Limb (tissue), 2 donors: ENCODE measurements around the gene S100PBP.
A peak's percentile ranks its signal among the peaks of the same experiment; 100 is the strongest.

Experiments
- DNase-seq, 2 donors: peaks; one replicate each; pipeline ENCODE4 v3.0.0-alpha.2; 2016; ENCODE audit errors: extremely low spot score in 2 of 2

S100PBP gene

DNA sequence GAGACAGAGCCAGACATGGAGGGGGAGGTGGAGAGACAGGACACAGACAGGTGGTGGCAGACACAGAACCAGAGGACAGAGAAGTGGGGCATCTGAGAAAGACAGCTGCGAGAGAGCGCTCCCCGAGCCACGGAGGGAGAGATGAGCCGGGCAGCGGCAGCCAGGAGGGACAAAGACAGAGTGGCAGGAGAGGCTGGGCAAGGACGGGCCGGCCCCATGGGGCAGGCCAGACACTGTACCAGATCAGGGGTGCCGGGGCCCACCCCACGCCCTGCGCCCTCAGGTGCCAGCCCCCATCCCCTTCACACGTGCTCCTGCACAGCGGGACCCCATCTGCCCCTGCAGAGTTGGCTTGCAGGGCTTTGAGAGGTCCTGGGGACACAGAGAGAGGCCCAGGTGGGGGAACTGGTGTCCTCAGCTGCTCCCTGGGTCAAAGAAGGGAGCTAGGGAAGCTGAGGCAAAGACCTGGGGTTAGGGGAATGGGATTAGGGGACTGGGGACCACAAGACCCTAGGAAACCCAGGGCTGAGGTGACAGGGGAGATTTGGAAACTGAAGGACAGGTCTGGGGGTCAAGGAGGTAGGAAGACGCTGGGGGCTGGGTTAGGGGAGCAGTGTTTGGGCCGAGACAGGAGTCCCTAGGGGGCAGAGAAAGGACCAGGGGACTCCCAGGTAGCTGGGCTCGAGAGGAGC is 52.6 kb downstream of the S100PBP start:
- DNase-seq: no peak

DNA sequence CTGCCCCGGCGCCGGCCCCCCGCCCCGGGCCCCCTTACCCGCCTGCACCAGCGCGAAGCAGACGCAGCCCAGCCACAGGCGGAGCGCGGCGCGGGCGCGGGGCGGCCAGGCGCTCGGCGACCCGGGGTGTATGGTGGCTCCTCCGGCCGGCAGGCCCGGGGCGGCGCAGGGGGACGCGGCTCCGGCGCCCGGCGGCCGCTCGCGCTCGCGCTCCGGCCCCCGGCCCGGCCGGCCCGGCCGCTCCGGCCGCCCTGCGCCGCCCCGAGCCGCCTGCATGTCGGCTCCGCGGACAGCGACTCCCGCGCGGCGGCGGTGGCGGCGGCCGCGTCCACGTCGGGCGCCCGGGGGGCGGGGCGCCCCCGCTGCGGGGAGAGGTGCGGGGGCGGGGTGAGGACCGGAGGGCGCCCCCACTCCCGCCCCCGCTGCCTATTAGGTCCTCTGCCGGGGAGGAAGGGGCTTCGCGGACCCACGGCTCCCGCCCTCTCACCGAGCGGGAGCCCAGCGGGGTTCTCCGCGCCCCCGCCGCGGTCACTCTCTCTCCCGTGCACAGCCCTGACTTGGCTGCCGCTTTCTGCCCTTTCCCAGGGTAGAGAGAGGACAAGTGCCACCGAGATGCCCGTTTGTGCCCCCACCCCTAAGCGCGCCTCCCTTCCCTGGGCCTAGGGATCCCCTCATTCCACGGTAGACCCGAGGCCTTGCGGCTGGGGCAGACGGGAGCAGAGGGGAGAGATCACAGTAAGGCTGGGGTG is 53.3 kb downstream of the S100PBP start, which contains the start of gene FNDC5:
TSS of gene FNDC5 (minus strand) at position 298 of the 749 bp plus-strand sequence.
- peak; percentile 39 to 81 for DNase-seq

DNA sequence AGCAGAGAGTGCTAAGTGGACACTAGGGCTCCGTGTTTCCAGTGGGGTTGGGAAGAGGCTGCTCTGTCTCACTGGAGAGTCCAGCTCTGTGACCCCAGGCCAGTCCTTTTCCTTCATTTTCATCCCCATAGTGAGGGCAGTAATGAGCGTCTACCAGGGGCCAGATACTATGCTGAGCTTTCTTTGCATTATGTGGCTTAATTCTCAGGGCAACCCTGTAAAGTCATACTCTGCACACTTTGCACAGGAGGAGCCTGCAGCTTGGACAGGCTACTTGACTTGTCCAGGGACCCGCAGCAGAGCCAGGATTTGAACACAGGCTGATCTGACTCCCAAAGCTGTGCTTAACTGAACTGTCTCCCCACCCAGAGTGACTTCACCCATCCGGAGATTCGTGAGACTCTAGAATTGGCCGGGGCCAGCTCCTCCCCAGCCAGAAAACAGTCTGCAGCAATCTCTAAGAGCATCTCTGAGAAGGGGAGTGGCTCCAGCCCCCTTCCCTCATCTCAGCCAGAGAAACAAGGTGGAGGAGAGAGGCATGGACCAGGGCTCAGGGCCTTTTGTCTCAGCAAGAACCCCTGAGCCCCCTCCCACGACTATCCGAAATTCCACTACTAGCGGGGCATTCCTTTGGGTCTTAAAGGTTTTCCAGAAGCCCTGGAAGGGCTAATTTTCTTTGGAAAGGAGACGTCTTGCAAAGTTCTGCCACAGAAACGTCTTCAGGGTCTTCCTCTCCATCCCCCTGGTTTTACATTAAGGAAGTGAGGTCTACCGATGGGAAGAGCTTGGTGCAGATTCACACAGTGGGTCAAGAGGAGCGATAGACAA is 54.1 kb downstream of the S100PBP start:
- peak; percentile 44 to 51 for DNase-seq

DNA sequence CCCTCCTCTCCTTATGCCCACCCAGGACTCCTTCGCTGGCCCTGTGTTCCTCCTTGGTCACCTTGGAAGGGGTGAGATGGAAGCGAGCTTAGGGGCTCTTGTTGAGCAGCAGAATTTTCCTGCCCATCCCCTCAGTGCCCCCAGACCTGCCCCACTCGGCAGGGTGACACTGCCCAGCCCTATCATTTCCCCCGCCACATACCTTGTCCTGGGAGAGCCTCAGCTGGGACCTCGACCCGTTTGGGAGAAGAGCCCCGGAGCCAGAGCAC is 54.7 kb downstream of the S100PBP start:
- DNase-seq: no peak

DNA sequence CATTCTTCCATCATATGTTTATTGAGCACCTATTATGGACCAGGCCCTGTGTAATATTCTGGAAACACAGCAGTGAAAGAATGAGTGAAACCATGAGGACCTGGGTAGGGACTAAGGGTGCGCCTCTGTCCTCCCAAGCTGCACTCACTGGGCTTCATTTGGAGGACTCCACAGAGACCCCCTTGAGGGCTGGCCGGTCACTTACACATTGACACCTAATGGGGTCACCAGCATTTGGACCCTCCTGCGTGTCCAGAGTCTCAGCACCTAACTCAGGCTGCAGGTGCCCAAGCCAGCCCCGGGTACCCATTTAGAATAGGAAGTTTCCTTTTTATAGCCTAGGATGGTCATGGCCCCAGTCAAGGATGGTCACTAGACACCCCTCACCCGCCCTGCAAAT is 56.0 kb downstream of the S100PBP start:
- DNase-seq: no peak

DNA sequence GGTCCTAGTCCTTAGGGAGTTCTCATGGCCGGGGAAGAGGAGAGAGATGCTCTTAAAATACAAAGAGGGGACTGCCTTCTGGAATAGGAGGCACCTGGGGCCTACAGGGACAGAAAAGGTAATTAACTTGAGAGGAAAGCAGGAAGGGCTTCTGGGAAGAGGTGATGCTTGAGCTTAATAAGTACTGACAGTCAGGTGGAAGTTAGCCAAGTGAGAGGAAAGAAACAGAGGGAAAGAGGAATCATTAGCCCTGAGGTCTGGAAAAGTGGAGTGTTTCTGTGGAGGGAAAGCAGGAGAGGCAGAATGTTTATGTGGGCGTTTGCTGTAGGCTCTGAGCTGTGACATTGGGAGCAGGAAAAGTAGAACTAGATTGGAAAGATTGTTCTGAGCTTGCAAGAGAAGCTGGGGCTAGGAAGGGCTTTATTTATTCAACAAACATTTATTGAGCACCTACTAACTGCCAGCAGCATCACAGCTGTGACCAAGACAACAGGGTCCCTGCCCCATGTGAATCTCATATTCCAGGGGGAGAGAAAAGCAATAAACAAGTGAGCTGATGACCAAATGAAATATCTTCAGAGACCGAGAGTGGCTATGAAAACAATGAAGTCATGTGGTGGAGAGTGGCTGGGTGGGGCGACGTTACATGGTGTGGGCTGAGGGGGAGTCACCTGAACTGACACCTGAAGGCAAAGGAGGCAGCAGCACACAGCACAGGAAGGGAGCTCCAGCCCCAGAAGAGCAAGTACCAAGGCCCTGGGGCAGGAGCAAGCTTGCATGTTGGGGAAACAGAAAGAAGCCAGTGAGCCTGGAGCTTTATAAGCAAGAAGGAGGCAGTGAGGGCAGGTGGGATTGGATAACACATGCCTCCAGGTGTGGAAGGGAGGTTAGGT is 57.7 kb downstream of the S100PBP start:
- no peak for DNase-seq

DNA sequence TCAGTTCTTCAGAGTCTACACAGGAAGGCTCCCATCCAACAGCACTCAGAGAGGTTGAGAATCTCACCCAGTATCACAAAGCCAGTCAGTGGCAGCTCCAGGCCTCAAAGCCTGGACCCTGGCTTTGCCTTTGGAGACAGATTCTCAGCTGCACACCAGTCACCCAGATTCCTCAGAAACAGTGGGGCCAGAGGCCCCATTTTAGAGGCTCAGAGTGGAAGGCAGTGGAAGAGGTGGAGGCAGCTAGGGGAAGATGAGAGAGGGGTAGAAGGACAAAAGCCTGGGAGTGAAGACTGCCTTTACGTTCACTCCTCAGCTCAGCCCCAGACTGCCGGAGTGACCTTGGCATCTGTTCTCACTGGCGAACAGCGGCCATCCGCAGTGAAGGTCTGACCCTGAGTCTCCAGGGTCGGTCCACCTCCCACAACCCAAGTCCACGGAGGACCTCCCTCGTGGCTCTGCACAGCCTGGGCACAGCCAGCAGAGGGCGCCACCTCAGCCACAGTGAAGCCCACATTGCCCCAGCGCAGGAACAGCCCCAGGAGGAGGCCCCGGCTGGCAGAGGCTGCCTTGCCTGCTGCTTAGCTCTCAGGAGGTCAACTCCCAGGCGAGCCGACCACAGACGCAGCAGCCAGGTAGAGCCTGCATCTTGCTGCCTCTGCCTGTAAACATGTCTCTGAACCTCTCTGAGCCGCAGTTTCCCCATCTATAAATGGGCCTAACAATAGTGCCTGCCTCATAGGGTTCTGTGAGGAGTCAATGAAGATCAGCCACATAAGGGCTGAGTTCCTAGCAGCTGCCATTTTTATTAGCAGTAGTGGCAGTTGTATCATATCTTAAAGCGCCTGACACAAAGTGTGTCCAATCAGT is 59.1 kb downstream of the S100PBP start:
- DNase-seq: peak in 1 of 2 donors; percentile 66

DNA sequence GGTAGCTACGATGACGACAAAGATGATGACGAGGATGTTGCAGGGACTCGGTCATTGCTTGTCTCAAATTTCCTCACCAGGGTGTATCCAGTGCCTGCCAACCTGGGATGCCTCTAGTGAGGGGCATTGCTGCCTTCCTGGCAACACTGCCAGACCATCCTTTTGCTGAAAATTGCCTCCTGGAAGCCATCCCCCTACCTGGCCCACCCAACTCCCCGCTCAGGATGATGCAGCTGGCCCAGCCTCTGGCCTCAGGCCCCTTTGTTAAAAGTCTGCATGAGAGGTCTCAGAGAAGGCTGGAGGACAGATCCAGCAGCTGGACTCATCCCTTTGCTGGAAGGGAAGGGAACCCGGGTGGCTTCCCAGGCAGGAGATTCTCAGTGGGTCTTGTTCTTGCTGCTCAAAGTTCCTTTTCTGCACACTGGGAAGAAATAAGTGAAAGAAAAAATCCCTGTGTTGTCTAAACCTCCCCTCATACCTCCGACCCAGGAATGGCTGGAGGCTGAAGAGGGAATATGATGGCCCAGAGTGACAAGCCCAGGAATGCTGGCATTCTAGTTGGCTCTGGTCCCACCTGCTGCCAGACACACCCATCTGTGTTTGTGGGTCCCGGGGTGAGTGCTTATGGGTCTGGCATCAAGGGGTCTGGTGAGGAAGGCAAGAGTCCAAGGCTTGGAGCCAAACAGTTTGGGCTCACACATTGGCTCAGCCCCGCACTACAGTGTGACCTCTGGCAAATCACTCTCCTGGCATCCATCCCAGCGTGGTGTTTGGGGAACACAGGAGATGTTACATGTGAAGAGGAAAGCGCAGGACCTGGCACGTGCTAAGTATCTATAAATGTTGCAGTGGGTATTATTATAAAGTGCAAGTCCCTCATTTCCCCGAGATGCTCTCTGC is 60.0 kb downstream of the S100PBP start:
- DNase-seq: no peak

DNA sequence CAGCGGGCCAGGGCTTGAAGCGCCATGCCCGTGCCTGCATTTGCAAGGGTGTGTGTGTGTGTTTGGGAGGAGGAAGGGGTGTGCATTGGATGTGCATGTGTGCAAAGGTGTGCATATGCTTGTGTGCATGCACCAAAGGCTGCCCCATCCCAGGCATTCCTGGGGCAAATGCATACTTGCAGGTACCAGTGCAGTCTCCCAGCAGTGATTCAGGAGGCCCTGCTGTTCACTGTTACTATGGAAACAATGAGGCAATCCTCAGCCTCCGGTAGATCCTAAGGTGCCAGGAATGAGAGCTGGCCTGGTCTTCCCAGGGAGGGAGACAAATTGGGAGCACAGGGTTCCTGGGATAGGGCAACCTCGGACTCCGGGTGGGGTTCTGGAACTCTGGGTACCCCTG is 60.7 kb downstream of the S100PBP start:
- no peak for DNase-seq

DNA sequence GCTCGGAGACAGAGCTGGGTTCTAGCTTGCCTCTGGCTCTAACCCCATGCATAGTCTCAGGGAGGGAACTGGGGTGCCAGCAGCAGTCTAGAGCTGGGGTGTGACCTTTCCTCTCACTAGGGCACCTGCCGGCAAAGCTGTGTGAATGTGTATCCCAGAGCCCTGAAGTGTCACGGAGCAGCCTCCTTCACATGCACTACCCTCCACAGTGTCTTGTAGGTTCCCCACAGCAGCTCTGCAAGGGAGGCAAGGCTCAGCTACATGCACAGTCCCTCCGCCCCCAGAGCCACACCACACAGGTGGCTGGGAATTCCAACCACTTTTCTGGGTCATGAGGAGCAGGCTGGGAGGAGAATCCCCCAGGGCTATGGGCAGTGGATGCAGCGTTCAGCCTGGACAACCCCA is 61.2 kb downstream of the S100PBP start:
- DNase-seq: no peak

DNA sequence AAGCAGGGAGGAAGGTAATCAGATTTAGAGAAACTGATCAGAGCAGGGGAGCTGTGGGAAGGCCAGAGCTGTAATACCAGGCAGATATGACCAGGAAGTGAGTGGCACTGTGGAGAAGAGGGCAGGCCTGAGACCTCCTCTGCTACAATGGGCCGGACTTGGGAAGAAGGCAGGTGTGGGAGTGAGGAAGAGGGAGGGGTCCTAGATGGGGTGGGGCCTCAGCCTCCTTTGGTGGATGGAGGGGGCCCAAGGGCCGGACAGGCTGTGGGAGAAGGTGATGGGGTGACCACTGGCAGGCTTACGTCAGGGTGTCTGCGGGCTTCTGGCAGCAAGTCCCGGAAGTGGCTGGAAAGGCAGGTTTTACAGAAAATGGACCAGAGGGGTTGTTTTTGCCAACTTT is 63.8 kb downstream of the S100PBP start:
- DNase-seq: no peak

DNA sequence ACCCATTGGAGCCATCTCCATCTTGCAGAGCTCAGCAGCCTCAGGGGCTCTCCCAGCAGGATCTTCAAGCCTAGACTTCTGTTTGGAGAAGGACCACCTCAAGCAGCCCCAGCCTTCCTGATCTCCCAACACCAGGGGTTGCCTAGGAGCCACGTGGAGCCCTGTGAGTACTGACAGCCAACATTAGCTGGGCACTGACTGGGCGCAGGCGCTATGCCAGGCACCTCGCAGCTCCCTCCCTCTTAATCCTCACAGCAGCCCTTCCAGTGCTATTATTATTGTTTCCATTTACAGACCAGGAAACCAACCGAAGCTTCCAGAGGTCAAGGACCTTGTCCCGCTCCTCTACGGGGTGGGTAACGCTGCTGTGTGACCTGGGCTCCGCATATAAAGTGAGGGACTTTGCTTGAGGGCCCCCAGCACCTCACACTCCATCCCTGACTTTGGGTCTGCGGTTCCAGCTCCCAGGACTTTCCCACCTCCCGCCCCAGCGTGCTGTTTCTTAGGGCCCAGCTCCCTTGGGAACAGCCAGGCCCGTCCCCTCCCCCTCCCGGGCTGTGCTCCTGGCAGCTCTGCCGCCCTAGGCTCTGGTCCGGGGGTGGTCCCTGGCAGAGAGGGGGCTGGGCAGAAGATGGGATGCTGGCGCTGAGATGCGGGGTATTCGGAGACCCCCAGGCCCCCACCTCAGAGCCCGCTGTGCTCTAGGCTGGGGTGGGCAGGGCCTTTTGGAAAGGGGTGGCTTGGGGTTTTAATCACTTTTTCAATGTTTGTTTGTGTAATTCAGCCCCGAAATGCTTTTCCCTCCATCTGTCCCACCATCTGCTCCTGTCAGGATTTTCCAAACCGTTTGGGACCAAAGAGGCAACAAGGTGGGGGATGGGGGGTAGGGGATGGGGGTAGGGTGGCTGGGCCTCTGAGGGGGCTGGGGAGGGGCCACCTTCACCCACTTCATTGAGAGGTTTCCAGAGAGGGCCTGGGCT is 64.7 kb downstream of the S100PBP start:
- no peak for DNase-seq

DNA sequence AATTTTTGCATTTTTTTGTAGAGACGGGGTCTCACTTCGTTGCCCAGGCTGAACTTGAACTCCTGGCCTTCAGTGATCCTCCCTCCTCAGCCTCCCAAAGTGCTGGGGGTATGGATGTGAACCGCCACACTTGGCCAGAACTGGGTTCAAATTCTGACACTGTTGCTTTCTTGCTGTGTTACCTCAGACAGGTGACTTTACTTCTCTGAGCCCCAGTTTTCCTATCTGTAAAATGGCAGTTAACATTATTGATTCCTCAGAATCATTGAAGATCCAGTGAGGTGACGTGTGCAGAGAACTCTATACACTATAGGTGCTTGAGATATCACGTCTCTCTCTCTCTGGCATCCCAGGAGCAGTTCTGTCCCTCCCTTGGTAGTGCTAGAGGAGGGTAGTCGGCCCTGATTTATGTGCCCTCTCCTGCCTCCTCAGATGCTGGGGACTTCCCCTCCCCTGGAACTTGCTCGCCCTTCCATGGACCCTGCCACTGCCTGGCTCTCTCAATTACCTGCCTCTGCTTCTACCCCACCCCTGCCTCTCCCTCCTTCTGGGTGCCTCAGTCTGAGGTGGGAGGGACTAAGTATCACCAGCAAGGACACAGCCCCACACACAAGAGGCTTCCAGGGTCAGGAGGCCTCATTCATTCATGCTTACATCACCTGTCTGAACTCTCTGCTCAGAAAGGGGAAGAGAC is 66.0 kb downstream of the S100PBP start:
- no peak for DNase-seq

DNA sequence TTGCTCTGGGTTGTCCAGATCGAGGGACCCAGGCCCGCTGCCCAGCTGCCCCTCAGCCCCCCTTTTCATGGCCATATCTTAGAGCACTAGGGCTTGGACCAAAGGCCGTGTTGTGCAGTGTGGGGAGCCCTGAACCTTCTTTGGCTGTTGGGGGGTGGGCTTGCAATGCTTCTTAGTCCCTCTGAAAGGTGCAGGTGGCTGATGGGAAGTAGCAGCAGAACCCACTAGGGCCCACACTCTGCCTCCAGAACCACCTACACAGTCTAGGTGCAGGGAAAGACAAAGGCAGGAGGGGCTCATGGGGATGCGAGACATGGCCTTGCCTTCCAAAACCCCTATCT is 66.5 kb downstream of the S100PBP start:
- no peak for DNase-seq

DNA sequence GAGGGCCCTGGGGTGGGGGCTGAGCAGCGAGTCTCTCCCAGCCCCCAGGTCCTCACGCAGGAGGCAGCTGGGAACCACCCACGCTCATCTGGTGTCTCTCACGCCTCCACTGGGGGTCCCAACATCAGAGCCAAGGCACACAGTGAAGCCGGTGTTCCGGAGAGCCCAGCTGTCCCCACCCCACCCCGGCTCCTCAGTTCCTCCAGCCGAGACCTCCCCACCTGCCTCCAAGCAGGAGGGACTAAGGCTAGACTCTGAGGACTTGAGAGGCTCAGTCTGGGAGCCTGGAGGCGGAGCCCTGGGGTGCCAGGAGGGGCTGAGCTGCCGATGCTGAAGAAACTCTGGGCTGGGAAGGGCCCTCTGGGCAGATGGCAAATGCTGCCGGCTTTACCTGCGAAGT is 67.3 kb downstream of the S100PBP start:
- no peak for DNase-seq

DNA sequence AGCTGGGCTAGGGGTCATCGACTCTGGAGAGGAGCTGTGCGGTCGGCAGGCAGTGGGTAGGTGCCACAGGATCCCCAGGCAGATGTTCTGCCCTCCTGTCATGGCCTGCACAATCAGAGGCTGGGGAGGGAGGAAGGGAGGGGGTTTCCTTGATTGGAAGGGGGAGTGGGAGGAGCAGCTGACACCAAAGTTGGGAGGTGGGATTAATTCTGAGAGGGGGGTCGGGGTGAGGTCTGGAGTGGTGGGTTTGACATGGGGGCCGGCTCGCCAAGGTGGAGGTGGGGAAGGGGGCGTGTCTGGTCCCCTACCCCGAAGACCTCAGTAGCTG is 68.2 kb downstream of the S100PBP start:
- no peak for DNase-seq

DNA sequence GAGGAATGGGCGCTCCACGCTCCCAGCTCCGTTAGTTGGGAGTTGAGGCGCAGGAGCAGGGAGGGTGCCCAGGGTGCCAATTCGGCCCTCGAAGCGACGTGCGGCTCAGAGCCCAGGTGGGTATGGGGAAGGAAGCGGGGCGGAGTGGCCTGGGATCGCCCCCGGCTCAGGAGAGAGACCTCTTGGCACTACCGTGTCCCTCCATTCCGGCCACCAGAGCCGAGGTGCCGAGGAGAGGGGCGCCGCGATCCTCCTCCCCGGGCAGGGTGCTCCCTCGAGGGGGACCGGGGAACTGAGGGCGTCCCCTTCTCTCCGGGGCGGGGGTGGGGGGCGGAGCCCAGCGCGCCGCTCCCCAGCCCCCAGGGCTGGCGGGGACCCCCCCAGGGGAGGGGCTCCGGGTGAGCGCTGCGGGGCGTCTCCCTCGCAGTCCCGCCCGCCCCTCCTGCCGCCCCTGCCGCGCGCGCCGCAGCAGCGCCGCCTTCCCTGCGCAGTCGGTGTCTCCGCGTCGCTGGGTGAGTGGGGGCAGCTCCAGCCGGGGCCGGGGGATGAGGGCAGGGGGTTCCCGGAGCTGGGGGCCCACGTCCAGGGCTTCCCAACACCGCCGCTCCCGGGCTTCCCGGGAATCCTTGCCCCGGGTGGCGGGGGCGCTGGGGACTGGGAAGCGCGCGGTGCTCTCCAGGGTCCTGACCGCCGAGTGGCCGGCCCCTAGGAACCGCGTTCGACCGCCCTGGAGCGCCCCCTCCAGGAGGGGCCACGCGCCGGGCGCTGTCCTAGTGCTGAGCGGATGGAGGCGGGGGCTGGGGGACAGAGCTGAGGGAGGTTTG is 68.8 kb downstream of the S100PBP start, which contains the start of gene HPCA:
TSS of gene HPCA (plus strand) at position 488 of the 824 bp plus-strand sequence. CDS start 2,408 bp downstream, outside the sequence.
- peak; percentile 41 to 85 for DNase-seq
